ENCODE data around the gene ZBTB20.

The ZBTB20 gene

GRCh38 chr3:114902691-114903101, 244.4 kb downstream of the ZBTB20 start:
- DNase-seq, result no peak

- no peak for DNase-seq
Observed at GRCh38 chr3:114900908-114901307, 246.2 kb downstream of the ZBTB20 start.

- DNase-seq, result no peak
Observed at GRCh38 chr3:114899186-114899931, 247.7 kb downstream of the ZBTB20 start.

- no peak for DNase-seq
Observed at GRCh38 chr3:114896978-114897377, 250.1 kb downstream of the ZBTB20 start.

GRCh38 chr3:114893361-114893760, 253.7 kb downstream of the ZBTB20 start:
- DNase-seq, result no peak

- no peak for DNase-seq
Observed at GRCh38 chr3:114892880-114893279, 254.2 kb downstream of the ZBTB20 start.

DNA sequence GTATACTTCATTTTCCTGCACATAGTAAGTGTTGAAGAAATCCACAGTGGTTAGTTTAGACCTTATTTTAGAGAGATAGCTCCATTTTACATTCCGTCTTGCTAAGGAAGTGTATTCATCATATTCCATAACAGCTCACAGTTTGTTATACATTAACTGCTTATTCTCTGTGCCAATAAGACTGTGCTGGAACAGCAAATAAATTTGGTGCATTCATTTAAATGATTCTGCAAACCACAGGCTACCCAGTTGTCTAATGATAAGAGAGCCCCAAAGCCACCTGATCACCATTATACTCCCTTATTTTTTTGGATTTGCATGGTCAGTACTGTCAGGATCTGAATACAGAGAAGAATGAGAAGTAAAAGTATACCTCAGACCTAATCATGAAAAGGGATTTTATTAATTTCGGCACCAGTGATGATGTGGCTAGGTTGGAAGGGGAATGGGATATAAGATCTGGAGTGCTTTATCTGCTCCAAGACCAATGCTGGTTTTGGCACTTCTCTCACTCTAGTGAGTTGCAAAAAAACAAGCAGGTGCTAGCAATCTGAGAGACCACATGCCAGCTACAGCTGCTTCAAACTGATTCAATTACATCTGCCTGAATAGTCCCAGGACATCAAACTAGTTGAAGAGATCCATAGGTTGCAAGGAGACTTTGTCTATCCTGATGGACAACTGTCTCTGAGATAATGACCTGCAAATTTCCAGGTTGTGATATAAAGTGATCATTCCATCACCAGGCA, 254.8 kb downstream of the ZBTB20 start:
- no peak for DNase-seq

DNA sequence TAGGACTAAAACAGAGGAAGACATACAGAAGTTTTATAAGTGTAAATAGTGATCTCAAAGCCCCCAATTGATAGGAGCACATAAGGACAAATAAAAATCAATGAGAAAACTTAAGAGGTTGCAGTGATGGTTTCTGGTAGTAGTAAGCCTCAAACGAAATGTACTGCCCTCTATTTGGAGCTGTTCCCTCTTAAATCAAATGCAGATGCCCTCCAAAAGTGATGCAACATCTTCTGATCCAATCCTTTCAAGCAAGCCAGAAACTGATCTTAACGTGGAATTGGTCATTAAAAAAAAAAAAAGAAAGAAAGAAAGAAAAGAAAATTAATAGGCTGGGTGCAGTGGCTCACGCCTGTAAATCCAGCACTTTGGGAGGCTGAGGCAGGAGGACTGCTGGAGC, 259.3 kb downstream of the ZBTB20 start:
- no peak for DNase-seq

GRCh38 chr3:114886905-114887304, 260.2 kb downstream of the ZBTB20 start:
- DNase-seq, result no peak

DNA sequence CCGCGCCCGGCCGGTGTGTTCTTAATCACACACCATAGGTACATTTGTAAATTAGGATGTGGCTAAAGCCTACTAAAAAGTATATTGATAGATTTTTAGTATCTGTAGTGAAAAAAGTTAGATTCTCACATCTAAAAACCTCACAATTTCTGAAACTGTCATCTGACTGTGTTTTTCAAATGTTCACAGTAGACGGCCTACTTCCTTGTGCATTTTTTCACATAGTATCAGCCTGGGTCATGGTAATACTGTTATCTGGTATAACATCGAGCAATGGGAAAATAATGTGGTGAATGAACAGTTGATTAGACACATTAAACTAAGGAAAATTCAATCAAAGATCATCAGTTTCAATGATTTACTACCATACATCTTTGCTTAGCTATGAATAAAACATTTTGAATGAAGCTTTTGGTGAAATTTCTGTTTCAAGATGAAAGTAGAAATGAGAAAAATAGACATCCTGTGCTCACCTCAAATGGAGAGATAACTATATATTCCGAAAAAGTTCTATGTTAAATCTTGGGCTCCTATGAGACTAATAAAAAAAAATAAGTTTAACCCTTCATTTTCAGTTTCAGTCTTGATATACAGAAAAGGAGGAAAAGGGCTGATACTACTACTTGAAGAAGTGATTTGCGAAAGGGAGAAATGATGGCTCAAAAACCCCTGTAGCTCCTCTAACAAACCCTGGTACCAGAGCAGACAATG, 262.7 kb downstream of the ZBTB20 start:
- DNase-seq, result no peak

DNA sequence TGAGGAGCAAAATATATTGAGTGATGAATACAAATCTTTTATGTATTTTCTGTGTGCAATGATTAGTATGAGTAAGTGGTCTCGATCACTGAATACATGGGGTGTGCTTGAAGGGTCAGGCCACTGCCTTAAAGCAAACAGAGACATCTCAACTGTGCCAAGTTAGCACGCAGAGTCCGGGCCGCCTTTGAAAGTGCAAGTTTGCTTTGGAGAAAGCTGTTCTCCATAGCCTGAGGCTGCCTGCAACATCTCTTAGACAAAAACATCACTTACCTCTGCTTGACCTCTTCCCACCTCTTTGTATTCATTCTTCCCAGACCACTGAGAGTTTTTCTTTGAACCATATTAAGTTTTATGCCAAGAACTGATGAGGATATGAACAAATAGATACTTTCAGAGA, 267.0 kb downstream of the ZBTB20 start:
- no peak for DNase-seq

GRCh38 chr3:114879059-114880031, 267.7 kb downstream of the ZBTB20 start:
- no peak for DNase-seq

DNA sequence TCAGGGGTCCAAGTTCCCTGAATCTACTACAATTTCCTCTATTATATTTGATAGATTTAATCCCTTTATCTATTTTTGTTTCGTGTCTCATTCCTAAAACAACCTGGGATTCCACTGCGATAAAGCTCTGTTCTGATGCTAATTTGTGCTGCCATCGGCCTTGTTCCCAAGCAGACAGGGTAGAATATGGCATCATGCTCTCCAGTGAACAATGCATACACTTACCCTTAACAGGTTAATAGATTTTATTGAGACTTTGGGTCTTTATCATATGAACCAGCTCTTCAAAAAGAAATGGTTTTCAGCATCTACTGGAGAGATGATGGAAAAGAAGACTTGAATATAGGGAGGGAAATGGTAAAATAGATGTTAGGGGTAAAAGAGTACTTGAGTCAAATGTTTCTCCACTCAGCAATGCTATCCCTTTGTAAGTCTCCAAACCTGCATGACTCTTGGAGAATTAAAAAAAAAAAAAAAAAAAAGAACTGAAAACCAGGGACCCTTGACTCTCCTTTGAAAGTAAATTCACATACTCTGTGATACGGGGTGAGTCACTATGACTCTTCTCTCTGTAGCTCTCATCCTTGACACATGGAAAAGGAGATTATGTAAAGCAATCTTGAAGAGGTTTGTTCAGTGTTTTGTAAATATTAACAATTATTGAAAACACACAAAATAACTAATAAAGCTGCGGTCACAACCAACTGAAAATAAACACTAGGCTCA, 268.8 kb downstream of the ZBTB20 start:
- no peak for DNase-seq

- no peak for DNase-seq
Observed at GRCh38 chr3:114877378-114878113, 269.5 kb downstream of the ZBTB20 start.

DNA sequence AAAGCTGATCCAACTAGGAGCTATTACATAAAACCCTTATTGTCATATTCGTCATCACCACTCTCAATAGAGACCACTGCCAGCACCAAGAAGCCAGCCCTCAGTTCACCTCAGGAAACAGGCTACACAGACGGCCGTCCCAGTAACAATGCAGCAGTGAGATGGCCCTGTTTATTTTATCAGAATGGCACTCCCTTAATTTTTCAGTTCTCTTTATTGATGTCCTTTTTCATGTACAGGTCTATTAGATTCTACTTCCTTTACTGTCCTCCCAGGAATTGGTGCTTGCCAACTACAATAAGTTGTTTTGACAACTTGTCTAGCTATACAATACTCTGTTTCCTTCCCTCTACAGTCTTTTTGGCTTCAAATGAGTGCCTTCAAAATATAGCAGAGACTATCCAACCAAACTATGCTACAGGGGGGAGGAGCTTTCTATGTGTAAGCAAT, 272.5 kb downstream of the ZBTB20 start:
- DNase-seq, result no peak

GRCh38 chr3:114873591-114873990, 273.5 kb downstream of the ZBTB20 start:
- no peak for DNase-seq

- no peak for DNase-seq
Observed at GRCh38 chr3:114872588-114872987, 274.5 kb downstream of the ZBTB20 start.

DNA sequence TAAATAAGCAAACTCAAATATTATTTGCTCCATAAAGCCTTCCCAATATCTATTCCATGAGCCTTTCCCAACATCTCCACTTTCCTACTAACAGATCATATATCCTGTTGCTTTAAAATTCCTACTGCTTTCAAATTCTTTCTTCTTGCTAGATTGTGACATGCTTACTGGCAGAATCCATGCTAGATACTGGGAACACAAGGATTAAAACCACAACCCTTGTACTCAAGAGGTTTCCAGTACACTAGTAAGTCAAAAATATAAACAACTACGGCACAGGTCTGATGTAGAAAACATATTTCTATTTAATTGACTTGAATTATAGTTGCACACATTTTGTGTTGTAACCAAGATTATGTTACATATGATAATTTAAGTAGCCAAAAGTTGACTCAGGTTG, 275.0 kb downstream of the ZBTB20 start:
- DNase-seq, result no peak

DNA sequence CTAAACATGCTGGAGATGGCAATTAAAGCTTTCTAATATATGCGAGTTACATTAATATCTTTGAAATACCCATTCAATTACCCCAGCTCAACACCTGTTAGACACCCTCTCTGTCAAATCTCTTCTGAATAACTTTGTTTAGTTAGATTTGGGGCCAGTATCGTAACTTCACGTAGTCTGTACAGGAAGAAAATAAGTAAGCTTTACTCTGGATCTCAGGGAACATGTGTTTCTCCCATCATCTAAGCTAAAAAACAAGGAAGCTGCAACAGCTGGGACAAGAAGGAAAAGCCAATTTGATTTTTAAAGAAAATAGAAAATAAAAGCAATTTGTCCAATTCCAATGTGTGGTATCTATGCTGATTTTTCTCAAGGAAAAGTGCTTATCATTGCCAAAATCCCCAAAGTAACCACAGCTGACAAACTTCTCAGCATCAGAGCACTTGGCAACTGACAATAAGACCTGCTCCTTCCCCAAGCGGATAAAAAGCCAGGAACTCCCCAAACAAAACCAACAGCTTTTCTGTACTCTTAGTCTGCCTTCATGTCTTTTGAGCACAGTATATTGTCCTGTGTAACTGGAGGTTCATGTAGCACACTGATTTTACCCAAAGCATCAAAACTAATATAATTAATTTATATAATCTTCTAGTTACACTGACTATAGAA, 279.1 kb downstream of the ZBTB20 start:
- no peak for DNase-seq

GRCh38 chr3:114867359-114867758, 279.7 kb downstream of the ZBTB20 start:
- no peak for DNase-seq
